A549 (cell line): Measurements from ENCODE around the gene DGLUCY. TPM values are rescaled to one million over a fixed set of nuclear protein-coding genes. Genes with fewer than 3 reads are reported as not detected.

Experiments used
- ATAC-seq, 2 experiments: fragments of 200-7000 bp in 1 of 2; fragments of >200 bp in 1 of 2; cut with Nextera tagmentation in 1 of 2; cut with Tn5 transposase in 1 of 2; 3 replicates each; pipeline versions ENCODE4 v1.8.0 to v1.9.1; 2018 to 2020; ENCODE audit warnings: mild to moderate bottlenecking in 1 of 2, moderate library complexity in 1 of 2
- CTCF ChIA-PET: fragments of 300-600 bp; sonication (Branson Sonifier 250); formaldehyde crosslinking; extraction: SDS; loops from one replicate; lab custom pipeline; 2021; ENCODE audit warnings: antibody characterized with exemption, inconsistent platforms; lab: Yijun Ruan, JAX
- POLR2A ChIA-PET: fragments of 350-600 bp; formaldehyde crosslinking; extraction: SDS; loops from one replicate; lab custom pipeline; 2021; ENCODE audit warnings: antibody characterized with exemption, inconsistent platforms; lab: Yijun Ruan, JAX
- DNase-seq, 2 experiments: peaks; one replicate each; pipeline versions ENCODE4 v3.0.0 to v3.0.0-alpha.2; 2011 to 2016; ENCODE audit warnings: low read depth in 1 of 2, low spot score in 1 of 2
- FAIRE-seq: peaks from 2 replicates; lab custom pipeline; 2011; peaks lifted over from hg19 to GRCh38; lab: Jason Lieb, UNC
- H3K27ac ChIP-seq, 2 experiments: fragments of >200 bp; sonication (Bioruptor Twin); formaldehyde crosslinking; 3 replicates each; pipeline ENCODE4 v1.5.1; 2016 to 2017
- H3K4me1 ChIP-seq: fragments of >200 bp; sonication (Bioruptor Twin); formaldehyde crosslinking; 3 replicates; pipeline ENCODE4 v1.6.1; 2016
- H3K4me2 ChIP-seq: fragments of >200 bp; sonication (Bioruptor Twin); formaldehyde crosslinking; 3 replicates; pipeline ENCODE4 v1.6.1; 2016
- H3K4me3 ChIP-seq: fragments of >200 bp; sonication (Bioruptor Twin); formaldehyde crosslinking; 3 replicates; pipeline ENCODE4 v1.5.1; 2016
- H3K9me3 ChIP-seq: fragments of >200 bp; sonication (Bioruptor Twin); formaldehyde crosslinking; 3 replicates; pipeline ENCODE4 v1.6.1; 2016
- ATOH8 ChIP-seq: fragments of 250-450 bp; sonication (Bioruptor Pico); IDR thresholded peaks from 2 replicates; pipeline ENCODE4 v1.5.0; 2020; ENCODE audit warnings: low read depth, mild to moderate bottlenecking, moderate library complexity
- BHLHE40 ChIP-seq: IDR thresholded peaks from 2 replicates; pipeline ENCODE4 v1.6.1; 2012; ENCODE audit warnings: low read depth, low read length, inconsistent platforms
- CEBPB ChIP-seq, 2 experiments: fragments of >200 bp in 1 of 2; sonication (Bioruptor Twin) in 1 of 2; formaldehyde crosslinking in 1 of 2; IDR thresholded peaks; 2 replicates each; pipeline ENCODE4 v1.6.1; 2012 to 2016
- CHD2 ChIP-seq: fragments of 150-350 bp; IDR thresholded peaks from 2 replicates; pipeline ENCODE4 v1.6.1; 2014; ENCODE audit warnings: low read length; ENCODE audit not compliant: partially characterized antibody
- EHMT2 ChIP-seq: fragments of 200-600 bp; sonication (generic); IDR thresholded peaks from 2 replicates; pipeline ENCODE4 v1.6.1; 2016; ENCODE audit warnings: antibody characterized with exemption, low read depth, mild to moderate bottlenecking, moderate library complexity
- EP300 ChIP-seq, 2 experiments: fragments of >200 bp; sonication (Bioruptor Twin); formaldehyde crosslinking; IDR thresholded peaks; 2 replicates in 1 of 2; 3 replicates in 1 of 2; pipeline ENCODE4 v1.6.1; 2016 to 2017
- FOXS1 ChIP-seq: fragments of 250-450 bp; sonication (Bioruptor Pico); IDR thresholded peaks from 2 replicates; pipeline ENCODE4 v1.5.0; 2020; ENCODE audit warnings: mild to moderate bottlenecking, moderate library complexity
- HDAC2 ChIP-seq: fragments of 200-600 bp; sonication (generic); IDR thresholded peaks from 2 replicates; pipeline ENCODE4 v1.6.1; 2016
- HES2 ChIP-seq: fragments of >200 bp; sonication (Bioruptor Twin); formaldehyde crosslinking; IDR thresholded peaks from 2 replicates; pipeline ENCODE4 v1.6.1; 2016
- HOXA7 ChIP-seq: fragments of 250-450 bp; sonication (Bioruptor Pico); IDR thresholded peaks from 2 replicates; pipeline ENCODE4 v1.5.0; 2020; ENCODE audit warnings: mild to moderate bottlenecking, moderate library complexity
- JUN ChIP-seq, 2 experiments: fragments of >200 bp; sonication (Bioruptor Twin); formaldehyde crosslinking; IDR thresholded peaks; 2 replicates in 1 of 2; 3 replicates in 1 of 2; pipeline ENCODE4 v1.6.1; 2016 to 2017
- MAFK ChIP-seq: fragments of 450-650 bp; IDR thresholded peaks from 2 replicates; pipeline ENCODE4 v1.6.1; 2014; ENCODE audit not compliant: partially characterized antibody
- MAZ ChIP-seq: fragments of 150-350 bp; IDR thresholded peaks from 2 replicates; pipeline ENCODE4 v1.6.1; 2014; ENCODE audit warnings: antibody characterized with exemption, low read depth, low read length, borderline replicate concordance
- PBX3 ChIP-seq: IDR thresholded peaks from 2 replicates; pipeline ENCODE4 v1.6.1; 2012
- PHF8 ChIP-seq: fragments of 200-600 bp; sonication (generic); IDR thresholded peaks from 2 replicates; pipeline ENCODE4 v1.6.1; 2016; ENCODE audit warnings: low read depth, mild to moderate bottlenecking, antibody characterized with exemption, moderate library complexity, borderline replicate concordance
- RAD21 ChIP-seq, 2 experiments: fragments of >200 bp in 1 of 2; sonication (Bioruptor Twin) in 1 of 2; formaldehyde crosslinking in 1 of 2; IDR thresholded peaks in 1 of 2; conservative IDR thresholded peaks in 1 of 2; 2 replicates in 1 of 2; 3 replicates in 1 of 2; pipeline ENCODE4 v1.6.1; 2012 to 2018; ENCODE audit warnings: inconsistent platforms in 1 of 2
- SMC3 ChIP-seq: fragments of >200 bp; sonication (Bioruptor Twin); formaldehyde crosslinking; IDR thresholded peaks from 3 replicates; pipeline ENCODE4 v1.6.1; 2018; ENCODE audit warnings: inconsistent platforms
- TFCP2L1 ChIP-seq: fragments of 250-450 bp; sonication (Bioruptor Pico); IDR thresholded peaks from 2 replicates; pipeline ENCODE4 v1.5.0; 2021; ENCODE audit warnings: mild to moderate bottlenecking
- TP53 ChIP-seq: fragments of 250-450 bp; sonication (Bioruptor Pico); IDR thresholded peaks from 2 replicates; pipeline ENCODE4 v1.5.0; 2021; ENCODE audit warnings: mild to moderate bottlenecking, moderate library complexity
- USF2 ChIP-seq: fragments of 450-650 bp; IDR thresholded peaks from 2 replicates; pipeline ENCODE4 v1.6.1; 2014; ENCODE audit warnings: antibody characterized with exemption
- ZFP36 ChIP-seq: fragments of 450-650 bp; IDR thresholded peaks from 2 replicates; pipeline ENCODE4 v1.6.1; 2014; ENCODE audit warnings: borderline replicate concordance; ENCODE audit not compliant: partially characterized antibody
- ZNF302 ChIP-seq: fragments of 250-450 bp; sonication (Bioruptor Pico); IDR thresholded peaks from 2 replicates; pipeline ENCODE4 v1.9.0; 2021; ENCODE audit warnings: inconsistent platforms, mild to moderate bottlenecking, moderate library complexity
- WGBS: methylation state at CpG from one replicate; pipeline ENCODE4 v1.1.6; 2017; ENCODE audit errors: missing lambda C conversion rate; 5-methylcytosine and 5-hydroxymethylcytosine counted together
- polyA plus RNA-seq, 4 experiments: library from polyadenylated mRNA; depleted of rRNA in 3 of 4; stranded (reverse); fragments of >200 nt; fragmentation: RNase III in 1 of 4; extraction: RNeasy Plus Mini Kit Qiagen cat#74134 plus additional on column Dnase treatment in 1 of 4; gene quantifications; 2 replicates in 3 of 4; 3 replicates in 1 of 4; pipeline ENCODE4 v1.2.3, GENCODE V29; 2011 to 2017

DGLUCY gene
- polyA plus RNA-seq, 2 of the 4 experiments (the other 2 are of a cell fraction) = 14.4 to 17.5 TPM

GRCh38 chr14:91125271-91125660 is 11.4 kb downstream of the DGLUCY start:
- POLR2A ChIA-PET = no interaction called here
- peaks cover 9% of the 10 kb centered on the region; the same call in 2 of the 3 replicates for H3K9me3 ChIP-seq
- no peak for FAIRE-seq
- CTCF ChIA-PET = no interaction called here
- TF ChIP-seq ATOH8 = no peak
- TF ChIP-seq TP53 (CRISPR knock-in tag) = no peak
- TF ChIP-seq, all 56 proteins: peak for 0
- Histone ChIP-seq H3K4me3 (no peak overlapping the region), H3K27ac (no peak overlapping the region), H3K4me2 (no peak overlapping the region), H3K4me1 (no peaks in the 10 kb centered on the region)
- DNase-seq = no peak
- ATAC-seq = no peak
- WGBS = 81% methylated on average over 7 of the region's 7 CpGs

GRCh38 chr14:91125801-91126200 is 11.9 kb downstream of the DGLUCY start:
- no peak for ATAC-seq
- DNase-seq = no peak
- Histone ChIP-seq H3K27ac (no peak overlapping the region), H3K4me3 (no peak overlapping the region), H3K4me1 (no peaks in the 10 kb centered on the region), H3K4me2 (no peak overlapping the region), H3K9me3 (peaks cover 9% of the 10 kb centered on the region; the same call in 2 of the 3 replicates)
- WGBS = 68% methylated on average over 4 of the region's 4 CpGs
- no peak for TF ChIP-seq JUN (IDR thresholded peaks at IDR 0.05)
- peak; percentile 26; the same call in 1 of the 2 replicates for TF ChIP-seq USF2
- no peak for TF ChIP-seq HOXA7
- TF ChIP-seq TFCP2L1 = no peak
- ChIA-PET CTCF (no interaction called here), POLR2A (no interaction called here)
- no peak for FAIRE-seq

- H3K4me2 ChIP-seq = no peak overlapping the region
- POLR2A ChIA-PET = no interaction called here
- ATAC-seq (no peak), DNase-seq (no peak)
- peaks cover 9% of the 10 kb centered on the region; the same call in 2 of the 3 replicates for H3K9me3 ChIP-seq
- H3K4me3 ChIP-seq = no peak overlapping the region
- no peaks in the 10 kb centered on the region for H3K4me1 ChIP-seq
- TF ChIP-seq FOXS1 (CRISPR knock-in tag) (no peak), PHF8 (no peak), ZNF302 (CRISPR knock-in tag) (no peak), TFCP2L1 (no peak), CHD2 (no peak), PBX3 (no peak), RAD21 (conservative IDR thresholded peaks at IDR 0.05 in 1 of 2, IDR thresholded peaks at IDR 0.05 in 1 of 2) (no peak), MAZ (no peak), SMC3 (no peak), ZFP36 (no peak), HES2 (no peak), BHLHE40 (no peak), CEBPB (IDR thresholded peaks at IDR 0.05) (no peak), EP300 (IDR thresholded peaks at IDR 0.05) (no peak), EHMT2 (no peak), HDAC2 (no peak), MAFK (no peak)
- TF ChIP-seq, all 56 proteins: peak for 0
- CTCF ChIA-PET = interaction anchor here (1.2 to 1.9 kb wide), 2 partner anchors 12 to 46 kb away, joined by 3 to 7 read pairs; no protein-coding TSS in a partner anchor
- no peak overlapping the region for H3K27ac ChIP-seq
- WGBS = 86% methylated on average over 2 of the region's 2 CpGs
- FAIRE-seq = no peak
Measured at GRCh38 chr14:91126761-91127160, 12.9 kb downstream of the DGLUCY start.
